COR-L47 (cell line): Measurements from ENCODE around the gene GNAQ.
"Not testable (repeated sequence)": the region's sequence is repeated elsewhere in the genome, so short reads cannot be mapped to it uniquely, and the experiment has no call there.

Source experiments
- DNase-seq: peaks from one replicate; lab custom pipeline; 2025; lab: John Stamatoyannopoulos, UW

Gene GNAQ

DNA sequence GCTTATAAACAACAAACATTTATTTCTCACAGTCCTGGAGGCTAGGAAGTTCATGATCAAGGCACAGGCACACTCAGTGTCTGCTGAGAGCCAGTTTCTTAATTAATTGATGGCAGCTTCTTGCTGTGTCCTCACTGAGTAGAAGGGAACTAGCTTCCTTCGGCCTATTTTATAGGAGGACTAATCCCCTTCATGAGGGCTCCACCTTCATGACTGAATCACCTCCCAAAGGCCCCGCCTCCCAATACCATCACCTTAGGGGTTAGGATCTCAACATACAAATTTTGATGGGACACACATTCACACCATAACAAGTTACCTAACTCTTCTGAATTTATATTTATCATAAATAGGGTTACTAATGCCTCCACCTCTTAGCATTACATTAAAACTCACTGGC lies 129.8 kb downstream of the GNAQ start:
- DNase-seq: no peak

DNA sequence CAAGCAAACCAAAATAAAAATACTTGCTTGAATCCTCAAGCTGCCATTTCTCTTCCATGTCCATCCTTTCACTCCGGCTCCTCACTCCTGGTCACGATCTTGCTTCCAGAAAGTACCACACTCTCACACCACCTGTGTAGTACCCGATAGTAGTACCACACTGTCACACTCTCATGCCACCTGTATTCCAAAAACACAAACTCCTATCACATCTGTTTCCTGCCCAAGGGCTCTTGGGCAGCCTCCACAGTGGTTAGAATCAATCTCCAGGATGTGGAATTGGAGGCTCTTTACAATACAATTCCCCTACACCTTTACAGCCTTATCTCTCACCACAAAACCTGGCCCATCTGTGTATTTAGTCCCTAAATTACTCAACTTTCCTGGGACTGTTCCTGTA lies 130.6 kb downstream of the GNAQ start:
- DNase-seq: no peak

DNA sequence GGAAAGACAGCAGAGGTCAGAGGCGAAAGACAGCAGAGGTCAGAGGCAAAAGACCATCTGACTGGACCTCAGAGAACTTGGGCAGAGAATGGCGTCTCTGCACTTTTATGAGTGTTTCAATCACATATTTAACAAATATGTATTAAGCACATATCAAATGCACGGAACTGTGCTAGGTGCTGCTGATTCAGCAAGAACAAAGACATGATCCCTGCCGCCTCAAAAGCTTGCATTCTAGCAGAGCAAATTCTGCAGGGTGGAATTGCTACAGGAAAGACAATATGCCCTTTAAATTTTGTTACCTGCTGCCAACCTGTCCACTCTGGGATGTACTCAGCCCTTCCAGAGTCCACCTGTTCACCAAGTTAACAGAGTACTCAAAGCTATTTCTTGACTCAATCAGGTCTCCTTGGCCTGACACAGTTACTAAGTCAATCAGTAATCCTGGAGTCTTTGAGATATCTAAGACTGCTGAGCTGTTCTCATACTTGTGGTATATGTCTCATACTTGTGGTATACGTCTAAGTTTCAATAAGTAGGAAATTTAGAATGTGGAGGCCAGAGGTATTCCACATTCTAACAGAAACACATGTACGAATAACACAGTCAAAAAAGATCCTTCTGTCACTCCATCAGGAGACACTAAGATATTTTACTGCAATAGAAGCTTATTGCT lies 131.8 kb downstream of the GNAQ start:
- no peak for DNase-seq

DNA sequence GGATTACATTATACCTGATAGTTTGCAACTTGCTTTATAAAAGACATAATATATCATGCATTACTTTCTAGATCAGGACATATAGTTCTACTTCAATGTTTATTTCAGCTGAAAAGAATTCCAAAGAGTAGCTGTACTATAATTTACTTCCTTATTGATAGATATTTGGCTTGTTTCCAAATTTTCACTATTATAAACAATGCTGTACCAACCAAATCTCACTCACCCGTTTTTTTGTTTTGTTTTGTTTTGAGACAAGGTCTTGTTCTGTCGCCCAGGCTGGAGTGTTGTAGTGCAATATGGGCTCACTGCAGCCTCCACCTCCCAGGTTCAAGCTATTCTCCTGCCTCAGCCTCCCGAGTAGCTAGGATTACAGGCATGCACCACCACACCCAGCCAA lies 132.7 kb downstream of the GNAQ start:
- DNase-seq: no peak

DNA sequence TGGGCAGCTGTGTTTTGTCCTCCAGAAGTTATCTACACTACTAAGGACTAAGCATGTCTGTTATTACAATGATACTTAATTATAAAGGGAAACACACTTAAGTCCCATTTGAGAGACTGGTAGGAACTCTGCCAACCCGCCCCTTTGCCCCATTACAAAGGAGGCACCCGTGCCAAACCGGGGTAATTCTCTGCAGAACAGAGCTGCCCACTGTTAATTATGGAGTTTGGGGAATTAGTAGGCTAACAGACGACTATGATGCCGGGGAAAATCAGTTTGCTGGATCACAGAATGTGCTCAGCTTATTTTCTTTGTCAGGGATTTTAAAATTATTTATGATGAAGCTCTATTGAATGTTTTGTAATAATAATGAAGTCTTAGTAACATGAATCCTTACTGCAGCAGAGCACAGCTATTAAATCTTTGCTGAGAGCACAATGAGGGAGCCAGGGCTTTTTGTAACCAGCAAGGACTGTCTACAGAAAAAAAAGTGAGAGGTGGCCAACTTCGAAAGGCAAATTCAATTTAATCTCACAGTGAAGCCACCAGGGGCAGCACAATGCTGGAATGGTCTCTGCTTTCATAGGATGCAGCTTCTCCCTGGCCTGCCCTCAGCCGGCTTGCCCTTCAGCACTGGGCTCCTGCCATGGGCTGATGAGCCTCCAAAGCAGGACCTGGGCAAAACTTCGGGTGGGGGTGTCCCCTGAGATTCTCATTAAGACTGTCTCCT lies 134.5 kb downstream of the GNAQ start:
- peak; percentile 91 for DNase-seq

DNA sequence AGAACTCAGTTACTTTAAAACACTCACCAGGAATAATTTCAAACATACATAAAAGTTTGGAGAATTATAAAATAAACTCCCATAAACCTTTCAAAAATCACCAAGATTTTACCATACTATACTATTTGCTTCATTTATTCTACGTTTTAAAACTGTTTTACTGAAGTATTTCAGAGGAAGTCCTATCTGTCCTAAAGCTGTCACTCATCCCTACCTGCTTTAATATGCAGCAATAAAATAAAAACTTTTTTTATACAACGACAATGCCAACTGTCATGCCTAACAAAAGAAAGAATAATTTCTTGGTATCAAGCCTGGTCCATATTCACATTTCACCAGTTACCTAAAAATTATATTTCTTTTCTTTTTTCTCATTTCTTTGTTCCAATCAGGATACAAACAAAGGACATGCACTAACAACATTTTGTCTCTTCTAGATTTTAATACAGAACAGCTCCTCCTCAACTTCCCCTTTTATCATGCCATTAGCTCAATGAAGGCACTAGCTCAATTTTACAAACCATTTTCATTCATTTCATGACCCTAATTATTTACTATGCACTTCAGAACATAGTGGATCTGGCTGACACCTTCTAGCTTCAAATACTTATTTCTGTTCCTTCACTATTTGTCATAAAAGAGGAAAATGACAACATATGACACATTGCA lies 135.2 kb downstream of the GNAQ start:
- no peak for DNase-seq

DNA sequence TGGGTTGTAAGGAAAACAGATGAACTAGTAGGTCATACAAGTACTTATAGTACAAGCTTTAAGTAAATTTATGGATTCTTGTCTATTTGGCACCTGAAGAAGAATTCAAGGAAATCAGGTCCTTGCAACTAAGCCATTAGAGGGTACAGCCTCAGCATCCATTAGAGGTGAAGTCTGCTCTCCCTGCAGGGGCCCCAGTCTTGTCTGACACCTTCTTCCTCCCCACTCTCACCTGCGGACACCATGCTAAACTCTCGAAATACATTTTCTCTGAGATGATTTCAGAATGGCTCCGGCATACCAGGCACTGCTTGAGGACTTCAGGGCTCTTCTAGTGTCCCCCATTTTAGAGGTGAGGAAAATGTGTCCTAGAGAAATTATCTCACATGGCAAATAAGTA lies 137.9 kb downstream of the GNAQ start:
- DNase-seq: no peak

DNA sequence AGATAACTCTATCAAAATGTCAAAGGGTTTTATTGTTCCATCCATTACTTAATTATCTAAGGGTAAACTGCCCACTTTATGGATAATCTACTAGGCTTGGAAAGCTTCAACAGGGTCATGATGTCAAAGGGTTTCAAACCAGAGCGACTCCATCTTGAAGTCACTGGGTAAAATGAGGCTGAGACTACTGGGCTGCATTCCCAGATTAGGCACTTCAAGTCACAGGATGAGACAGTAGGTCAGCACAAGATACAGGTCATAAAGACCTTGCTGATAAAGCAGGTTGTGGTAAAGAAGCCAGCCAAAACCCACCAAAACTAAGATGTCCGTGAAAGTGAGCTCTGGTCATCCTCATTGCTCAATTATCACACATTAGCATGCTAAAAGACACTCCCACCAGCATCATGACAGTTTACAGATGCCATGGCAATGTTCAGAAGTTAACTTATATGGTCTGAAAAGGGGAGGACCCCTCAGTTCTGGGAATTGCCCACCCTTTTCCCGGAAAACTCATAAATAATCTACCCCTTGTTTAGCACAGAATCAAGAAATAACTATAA lies 138.6 kb downstream of the GNAQ start:
- DNase-seq: no peak

DNA sequence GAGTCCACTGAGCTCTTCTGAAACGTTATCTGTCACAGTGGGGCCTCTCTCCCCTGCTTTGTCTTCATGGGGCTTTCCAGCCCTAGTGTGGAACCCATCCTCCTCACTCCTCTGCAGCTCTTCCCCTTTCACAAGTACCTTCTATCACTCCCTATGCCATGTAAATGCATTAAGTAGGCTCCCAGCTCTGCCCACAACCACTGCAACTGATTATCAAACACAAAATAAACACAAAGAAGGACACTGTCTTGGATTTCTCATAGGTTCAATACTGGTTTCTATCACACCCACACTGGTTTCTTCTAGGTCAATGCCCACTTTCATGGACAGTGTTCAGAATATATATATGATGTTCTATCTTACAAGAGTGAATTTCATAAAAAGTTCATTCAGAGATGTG lies 139.4 kb downstream of the GNAQ start:
- no peak for DNase-seq

DNA sequence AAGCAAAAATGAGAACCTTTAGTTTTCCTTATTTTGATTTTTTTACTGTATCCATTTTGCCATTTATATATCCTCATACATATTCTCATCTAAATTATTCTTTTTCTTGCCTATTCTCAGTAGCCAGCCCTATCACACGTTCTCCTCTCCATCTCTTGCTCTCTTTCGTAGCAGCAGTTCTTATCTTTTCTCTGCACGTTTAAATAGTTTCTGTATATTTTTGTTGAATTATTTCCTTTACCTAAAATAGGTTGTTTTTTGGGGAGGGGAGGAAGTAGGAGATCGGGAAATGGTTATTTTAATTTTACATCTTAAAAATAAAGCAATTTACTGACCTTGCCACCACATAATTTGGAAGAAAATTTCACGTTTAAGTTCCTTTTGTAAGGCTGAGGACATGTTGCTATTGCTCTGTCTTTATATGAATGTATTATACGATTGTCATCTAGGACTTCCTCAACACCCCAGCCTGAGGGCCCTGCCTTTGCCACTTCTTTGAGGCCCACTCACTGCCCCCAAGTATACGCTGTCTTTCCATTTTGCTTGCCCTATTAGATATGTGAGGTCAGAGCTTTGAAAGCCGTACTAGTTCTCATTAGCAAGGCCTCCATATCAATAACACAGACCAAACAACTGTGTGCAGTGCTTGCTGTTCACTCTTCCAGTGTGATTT lies 140.3 kb downstream of the GNAQ start:
- no peak for DNase-seq

DNA sequence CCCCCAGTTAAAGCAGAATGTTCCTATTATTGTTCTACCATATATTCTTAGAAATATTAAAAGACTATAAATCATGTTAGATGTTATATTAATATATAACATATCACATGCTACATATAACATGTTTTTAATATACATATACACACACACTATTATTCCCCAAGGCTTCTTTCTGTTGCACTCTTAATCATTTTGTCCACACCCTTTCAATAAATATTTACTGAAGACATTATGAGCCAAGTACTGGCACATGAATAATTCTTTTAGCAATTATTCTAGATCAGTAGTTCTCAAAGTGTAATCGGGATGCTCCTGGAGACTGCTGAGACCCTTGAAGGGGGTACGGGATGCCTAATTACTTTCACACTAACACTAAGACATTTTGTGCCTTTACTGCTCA lies 143.9 kb downstream of the GNAQ start:
- DNase-seq: no peak

DNA sequence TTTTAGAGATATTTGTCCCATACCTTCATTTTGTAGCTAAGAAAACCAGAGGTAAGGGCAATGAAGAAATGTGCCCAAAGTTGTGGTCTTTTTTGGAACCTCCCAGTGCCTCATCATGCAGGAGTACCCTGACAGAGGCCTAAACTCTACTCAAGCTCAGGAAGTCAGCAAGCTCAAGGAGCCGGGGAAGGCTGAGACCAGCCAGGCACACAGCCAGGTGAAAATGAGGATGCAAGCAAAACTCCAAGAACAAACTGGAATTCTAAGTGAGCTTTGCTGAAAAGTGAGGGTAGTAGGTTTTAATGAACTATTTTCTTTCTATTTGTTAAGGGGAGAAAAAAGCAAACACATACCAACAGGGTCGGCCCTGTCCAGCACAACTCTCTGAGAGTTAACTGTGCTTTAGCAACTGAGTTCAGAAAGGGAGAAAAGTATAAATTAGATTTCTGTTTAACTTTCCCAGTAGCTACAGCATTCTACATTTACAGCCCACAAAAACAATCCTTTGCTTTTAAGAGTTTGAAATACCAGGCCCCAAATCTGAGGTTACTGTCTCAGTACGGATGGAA lies 146.4 kb downstream of the GNAQ start:
- no peak for DNase-seq

DNA sequence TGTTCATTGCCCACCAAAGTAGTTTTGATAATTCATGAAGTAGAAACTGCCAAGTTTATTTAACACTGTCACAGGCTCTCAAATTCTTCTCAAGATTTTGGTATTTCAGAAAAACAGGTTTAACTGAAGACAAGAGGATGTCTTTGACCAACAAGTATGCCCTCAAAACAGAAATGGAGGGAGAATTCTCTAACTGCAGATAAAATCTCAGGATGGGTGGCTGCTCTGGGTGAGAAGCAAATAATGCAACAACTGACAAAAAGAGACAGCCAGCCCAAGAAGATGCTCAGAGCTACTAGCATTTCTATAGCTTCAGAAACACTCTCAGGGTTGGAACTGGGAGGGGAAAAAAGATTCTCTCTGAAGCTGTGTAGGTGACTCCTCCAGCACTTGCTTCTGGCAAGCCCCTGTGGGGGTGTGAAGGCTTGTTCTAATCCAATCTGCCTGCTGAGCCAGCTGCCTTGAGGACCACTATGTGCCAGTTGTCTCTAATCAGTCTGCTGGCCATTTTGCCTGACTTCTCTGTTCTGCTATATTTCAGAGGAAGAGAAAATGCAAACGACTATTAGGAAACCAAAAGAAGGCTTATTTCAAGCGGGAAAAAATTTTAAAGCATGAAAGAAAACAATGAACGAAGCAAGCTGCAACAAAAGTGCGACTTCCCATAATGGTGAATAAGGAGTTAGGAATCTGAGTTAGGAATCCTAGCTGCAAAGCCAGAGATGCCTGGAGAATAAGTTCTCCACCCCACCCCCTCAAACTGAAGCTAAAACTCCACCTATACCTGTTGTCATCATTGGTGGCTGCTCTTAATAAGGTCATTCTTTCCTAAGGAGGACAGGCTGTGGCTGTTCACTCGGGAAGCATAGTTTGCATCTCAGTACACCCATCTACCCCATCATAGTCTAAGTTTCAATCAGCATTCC lies 147.5 kb downstream of the GNAQ start:
- DNase-seq: no peak

DNA sequence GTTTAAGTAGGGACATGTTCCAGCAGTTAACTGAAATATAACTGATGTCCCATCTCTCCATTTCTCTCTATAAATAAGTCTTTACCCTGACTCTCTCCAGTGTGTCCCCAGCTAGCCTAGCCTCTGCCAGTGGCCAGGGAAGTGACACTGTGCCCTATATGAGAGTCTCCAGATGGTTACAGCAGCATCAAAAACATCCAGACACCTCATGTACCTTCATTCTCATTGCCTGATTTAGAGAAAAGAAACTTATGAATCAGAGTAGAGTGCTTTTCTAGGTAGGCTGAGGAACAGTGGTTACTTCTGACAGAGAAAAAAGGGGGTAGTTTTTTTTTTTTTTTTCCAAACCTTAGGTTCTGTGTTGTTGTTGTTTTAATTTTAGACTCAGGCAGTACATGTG lies 148.5 kb downstream of the GNAQ start:
- DNase-seq: no peak

DNA sequence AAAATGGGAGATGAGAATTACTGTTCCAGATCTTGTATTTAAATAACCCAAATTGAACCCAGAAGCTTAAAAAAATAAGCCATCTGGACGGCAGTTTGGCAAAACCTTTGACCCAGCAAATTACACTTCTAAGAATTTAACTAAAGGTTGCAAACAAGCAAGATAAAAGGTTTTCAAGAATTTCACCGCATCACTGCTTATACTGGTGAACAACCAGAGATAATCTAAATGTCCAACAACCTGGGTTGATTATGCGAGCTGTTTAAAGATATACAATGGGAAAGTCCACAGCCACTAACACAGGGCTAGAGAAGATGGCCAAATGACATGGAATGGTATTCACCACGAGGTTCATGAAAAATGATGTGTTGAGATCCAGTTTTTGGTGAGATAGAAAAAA lies 149.3 kb downstream of the GNAQ start:
- DNase-seq: no peak

DNA sequence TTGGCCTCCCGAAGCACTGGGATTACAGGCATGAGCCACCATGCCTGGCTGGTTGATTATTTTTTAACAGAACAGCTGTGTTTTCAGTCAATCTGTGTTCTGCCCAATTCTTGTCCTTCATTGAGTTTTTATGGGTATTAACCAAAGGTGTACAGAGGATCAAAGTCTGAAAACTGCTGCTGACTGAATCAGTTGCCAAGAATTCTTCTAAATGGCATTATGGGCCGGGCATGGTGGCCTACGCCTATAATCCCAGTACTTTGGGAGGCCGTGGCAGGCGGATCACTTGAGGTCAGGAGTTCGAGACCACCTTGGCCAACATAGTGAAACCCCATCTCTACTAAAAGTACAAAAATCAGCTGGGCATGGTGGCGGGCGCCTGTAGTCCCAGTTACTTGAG lies 150.0 kb downstream of the GNAQ start:
- not testable (repeated sequence) for DNase-seq

DNA sequence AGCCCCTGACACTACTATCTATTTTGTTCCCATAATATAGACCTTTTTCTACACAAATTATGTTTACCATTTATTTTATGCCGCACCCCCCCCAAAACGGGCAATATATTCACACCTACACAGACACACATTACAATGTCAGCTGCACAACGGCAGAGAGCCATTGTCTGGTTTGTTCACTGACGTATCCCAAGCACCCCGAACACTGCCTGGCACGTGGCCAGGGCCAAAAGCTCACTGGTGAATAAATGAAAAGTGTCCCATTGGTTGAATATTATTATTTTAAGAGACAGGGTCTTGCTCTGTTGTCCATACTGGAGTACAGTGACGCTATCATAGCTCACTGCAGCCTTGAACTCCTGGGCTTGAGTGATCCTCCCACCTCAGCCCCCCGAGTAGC lies 150.5 kb downstream of the GNAQ start:
- DNase-seq: no peak

DNA sequence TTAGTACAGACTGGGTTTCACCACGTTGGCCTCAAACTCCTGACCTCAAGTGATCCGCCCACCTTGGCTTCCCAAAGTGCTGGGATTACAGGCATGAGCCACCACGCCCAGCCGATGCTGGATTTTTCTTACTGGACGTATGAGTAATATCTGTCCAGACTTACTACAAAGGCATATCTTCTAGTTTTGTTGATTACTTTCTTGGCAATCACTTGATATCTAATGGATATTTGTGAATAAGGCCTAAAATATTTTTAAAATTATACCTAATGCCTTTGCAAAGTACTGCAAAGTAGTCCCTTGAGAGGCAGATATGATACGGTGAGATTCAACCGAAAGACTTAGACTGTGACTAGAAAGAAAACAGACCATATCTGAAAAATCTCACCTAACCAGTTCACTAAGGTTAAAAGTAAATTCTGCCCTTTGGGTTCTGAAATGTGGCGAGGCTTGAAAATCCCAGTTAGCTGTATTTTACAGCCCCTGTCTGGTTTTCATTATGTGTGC lies 152.1 kb downstream of the GNAQ start:
- no peak for DNase-seq

DNA sequence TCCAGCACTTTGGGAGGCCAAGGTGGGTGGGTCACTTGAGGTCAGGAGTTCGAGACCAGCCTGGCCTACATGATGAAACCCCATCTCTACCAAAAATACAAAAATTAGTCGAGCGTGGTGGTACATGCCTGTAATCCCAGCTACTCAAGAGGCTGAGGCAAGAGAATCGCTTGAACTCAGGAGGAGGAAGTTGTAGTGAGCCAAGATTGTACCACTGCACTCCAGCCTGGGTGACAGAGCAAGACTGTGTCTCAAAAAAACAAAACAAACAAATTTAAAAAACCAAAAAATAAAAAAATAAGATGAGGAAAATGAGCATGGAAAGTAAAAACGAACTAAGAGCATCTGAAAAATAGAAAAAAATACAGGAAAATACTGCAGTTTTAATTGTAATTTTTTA lies 152.8 kb downstream of the GNAQ start:
- DNase-seq: not testable (repeated sequence)

DNA sequence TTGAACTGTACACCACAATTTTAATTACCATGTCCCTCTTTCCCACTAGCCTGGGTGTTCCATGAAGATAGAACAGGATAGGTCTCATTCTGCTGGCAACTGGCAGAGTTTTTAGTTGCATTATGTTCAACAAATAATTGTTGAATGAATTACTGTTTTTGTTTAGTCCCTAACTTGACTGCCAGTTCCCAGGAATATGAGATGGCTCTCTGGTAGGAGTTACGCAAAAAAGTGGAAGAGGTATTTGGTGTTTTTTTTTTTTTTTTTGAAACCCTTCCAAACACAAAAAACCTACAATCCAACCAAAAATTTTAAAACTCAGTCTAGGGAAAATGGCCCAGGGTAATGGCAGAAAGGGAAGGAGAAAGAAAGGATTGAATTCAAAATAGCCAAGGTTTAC lies 153.6 kb downstream of the GNAQ start:
- no peak for DNase-seq

DNA sequence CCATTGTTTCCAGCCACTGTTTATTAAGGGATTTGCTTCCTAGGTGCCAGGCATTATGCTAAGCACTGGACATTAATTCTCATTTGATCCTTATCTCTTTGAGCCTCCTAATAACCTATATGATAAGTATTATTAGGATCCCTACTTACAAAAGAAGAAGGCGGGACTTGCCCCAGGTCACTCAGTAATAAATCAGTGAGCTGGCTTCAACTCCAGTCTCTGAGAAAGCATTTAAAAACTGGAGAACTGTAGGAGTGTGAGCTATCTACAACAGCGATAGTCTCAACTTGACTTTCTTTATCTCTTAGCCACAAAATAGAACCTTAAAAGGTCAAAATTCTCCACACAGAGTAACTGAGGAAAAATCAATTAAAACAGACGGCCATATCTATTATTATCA lies 155.0 kb downstream of the GNAQ start:
- no peak for DNase-seq
